RKO (cell line): Measurements from ENCODE around the gene SH2B3.
A peak's percentile ranks its signal among the peaks of the same experiment; 100 is the strongest.

Experiments used
- DNase-seq: peaks from one replicate; pipeline ENCODE4 v3.0.0-alpha.2; 2016; ENCODE audit warnings: low spot score

The SH2B3 gene

GRCh38 chr12:111444314-111444924, 38.7 kb downstream of the SH2B3 start:
- DNase-seq: no peak

GRCh38 chr12:111444925-111445725, 39.4 kb downstream of the SH2B3 start:
- no peak for DNase-seq

- DNase-seq: no peak
Measured at GRCh38 chr12:111445726-111446581, 40.2 kb downstream of the SH2B3 start.

- no peak for DNase-seq
Measured at GRCh38 chr12:111446631-111447570, 41.2 kb downstream of the SH2B3 start.

GRCh38 chr12:111447571-111448265, 42.0 kb downstream of the SH2B3 start:
- DNase-seq: no peak

GRCh38 chr12:111448266-111448830, 42.6 kb downstream of the SH2B3 start:
- no peak for DNase-seq

- DNase-seq: no peak
Measured at GRCh38 chr12:111448846-111449790, 43.4 kb downstream of the SH2B3 start.

GRCh38 chr12:111450676-111451075, 45.0 kb downstream of the SH2B3 start:
- DNase-seq: no peak

GRCh38 chr12:111451232-111451631, 45.5 kb downstream of the SH2B3 start:
- no peak for DNase-seq

- peak; percentile 83 for DNase-seq
Measured at GRCh38 chr12:111451649-111452129, 46.0 kb downstream of the SH2B3 start.

GRCh38 chr12:111453071-111453989, 47.6 kb downstream of the SH2B3 start:
- no peak for DNase-seq

GRCh38 chr12:111454311-111454710, 48.6 kb downstream of the SH2B3 start:
- no peak for DNase-seq

GRCh38 chr12:111454716-111455447, 49.2 kb downstream of the SH2B3 start:
- no peak for DNase-seq

GRCh38 chr12:111455448-111456320, 50.0 kb downstream of the SH2B3 start:
- DNase-seq: no peak

- DNase-seq: no peak
Measured at GRCh38 chr12:111457071-111457470, 51.3 kb downstream of the SH2B3 start.

GRCh38 chr12:111457577-111457976, 51.9 kb downstream of the SH2B3 start:
- no peak for DNase-seq
